Stimulated activated CD4-positive, alpha-beta T cell treated with anti-CD3 and anti-CD28 coated beads, Interleukin-15, amount 100 ng/mL, for 1 hour (primary cell): Measurements from ENCODE around the gene DSE.
"Not testable (repeated sequence)": the region's sequence is repeated elsewhere in the genome, so short reads cannot be mapped to it uniquely, and the experiment has no call there.

Experiments used
- DNase-seq, 2 donors: peaks; one replicate each; pipeline ENCODE4 v3.0.0-alpha.2; 2020; ENCODE audit warnings: low read depth in 1 of 2, low spot score in 1 of 2

Gene DSE

DNA sequence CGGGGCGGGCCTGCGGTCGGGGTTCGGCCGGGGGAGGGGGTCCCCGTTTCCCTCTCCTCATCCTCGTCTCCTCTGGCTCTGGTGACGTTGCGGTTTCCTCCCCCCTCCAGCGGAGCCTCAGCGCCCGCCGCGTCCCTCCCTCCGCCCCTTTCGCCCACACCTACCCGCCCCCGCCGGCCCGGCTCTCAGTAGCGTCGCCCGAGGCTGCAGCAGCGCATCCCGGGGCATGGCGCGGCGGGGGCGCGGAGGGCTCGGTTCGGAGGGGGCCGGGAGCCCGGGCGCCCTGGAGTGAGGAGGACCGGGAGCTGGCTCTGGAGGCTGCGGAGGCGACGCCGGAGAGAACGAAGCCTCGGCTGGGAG, at the start of gene DSE:
DSE (plus strand) TSS at position 188 of the 360 bp plus-strand sequence. CDS start 28,304 bp downstream, outside the sequence.
- DNase-seq = peak; percentile 40 to 46

DNA sequence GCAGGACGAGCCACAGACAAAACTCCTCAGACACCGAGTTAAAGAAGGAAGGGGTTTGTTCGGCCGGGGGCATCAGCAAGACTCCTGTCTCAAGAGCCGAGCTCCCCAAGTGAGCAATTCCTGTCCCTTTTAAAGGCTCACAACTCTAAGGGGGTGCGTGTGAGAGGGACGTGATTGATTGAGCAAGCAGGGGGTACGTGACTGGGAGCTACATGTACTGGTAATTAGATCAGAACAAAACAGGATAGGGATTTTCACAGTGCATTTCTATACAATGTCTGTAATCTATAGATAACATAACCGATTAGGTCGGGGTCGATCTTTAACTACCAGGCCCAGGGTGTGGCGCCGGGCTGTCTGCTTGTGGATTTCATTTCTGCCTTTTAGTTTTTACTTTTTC, 48.8 kb upstream of the DSE start:
- not testable (repeated sequence) for DNase-seq

DNA sequence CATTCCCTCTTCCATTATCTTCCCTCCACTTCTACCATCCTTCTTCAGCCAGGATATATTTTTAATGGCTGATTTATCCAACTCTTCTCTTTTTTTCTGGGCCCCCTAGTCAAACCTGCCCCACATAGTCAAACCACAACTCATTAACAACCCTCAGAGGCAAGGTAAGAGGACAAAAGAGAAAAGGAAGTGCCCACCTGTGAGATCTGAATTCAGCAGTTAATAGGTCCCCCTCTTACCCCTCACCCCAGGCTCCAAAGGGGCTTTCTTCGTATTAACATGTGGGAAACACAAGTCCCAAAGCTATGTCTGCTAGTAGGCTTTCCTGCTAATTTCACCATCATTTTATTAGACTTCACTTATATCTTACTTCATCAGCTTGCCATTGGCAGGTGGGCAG, 46.9 kb upstream of the DSE start:
- DNase-seq = no peak

DNA sequence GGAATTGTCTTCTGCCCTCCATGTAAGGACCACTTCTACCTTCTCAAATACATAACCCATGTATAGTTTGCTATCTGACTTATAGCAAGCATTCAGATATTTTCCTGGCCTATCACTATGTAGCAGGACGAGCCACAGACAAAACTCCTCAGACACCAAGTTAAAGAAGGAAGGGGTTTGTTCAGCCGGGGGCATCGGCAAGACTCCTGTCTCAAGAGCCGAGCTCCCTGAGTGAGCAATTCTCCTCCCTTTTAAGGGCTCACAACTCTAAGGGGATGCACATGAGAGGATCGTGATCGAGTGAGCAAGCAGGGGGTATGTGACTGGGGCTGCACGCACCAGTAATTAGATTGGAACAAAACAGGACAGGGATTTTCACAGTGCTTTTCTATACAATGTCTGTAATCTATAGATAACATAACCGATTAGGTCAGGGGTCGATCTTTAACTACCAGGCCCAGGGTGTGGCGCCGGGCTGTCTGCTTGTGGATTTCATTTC, 45.1 kb upstream of the DSE start:
- DNase-seq = not testable (repeated sequence)

GRCh38 chr6:116326181-116326671, 44.5 kb upstream of the DSE start:
- DNase-seq = no peak

- DNase-seq = no peak
These were observed 43.8 kb upstream of the DSE start for GRCh38 chr6:116326996-116327395.

DNA sequence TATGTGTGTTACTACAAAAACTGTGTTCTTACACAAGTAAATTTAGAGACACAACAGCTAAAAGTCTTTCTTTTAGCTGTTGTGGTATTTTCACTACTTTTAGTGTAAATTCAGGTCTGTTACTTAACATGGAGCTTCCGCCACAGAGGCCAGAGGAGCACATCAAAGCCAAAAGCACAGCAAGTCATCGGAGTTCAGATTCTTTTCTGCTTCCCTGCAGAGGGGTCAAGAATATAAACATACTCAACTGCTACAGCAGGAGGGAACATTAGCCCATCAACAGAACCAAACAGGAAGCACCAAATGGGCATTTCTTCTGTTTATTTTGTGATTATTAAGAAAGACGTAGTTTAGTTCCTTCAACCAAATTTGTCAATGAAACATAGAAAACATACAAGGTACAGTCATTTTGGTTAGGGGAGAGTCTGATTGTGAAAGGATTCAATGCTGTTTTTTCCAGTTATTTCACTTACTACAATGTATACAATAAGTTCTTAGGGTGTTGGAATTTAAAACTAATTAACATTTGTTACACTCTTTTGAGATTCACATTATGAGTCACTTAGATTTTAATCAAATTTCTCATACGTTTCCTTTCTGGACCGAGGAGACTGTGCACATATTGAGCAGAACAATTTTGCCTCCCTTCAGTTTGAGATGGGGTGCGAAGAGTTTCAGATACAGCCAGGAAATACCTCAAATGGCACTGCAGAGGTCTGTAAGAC, 42.8 kb upstream of the DSE start:
- DNase-seq = no peak

DNA sequence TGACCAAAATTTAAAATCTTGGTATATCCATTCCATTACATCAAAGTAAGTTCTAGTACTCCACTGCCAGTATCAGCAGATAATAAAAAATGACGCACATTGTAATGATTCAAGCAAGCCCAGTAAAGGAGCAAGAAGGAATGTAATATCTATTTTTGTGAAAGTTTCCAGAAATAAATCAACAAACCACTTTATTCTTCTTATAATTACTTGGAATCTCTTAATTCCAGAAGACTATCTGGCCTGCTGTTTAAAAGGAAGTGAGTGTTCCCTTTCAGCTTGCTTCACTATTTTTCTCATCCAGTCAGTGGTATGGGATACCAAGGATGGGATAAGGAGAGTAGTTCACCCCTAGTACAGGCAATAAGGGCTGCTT, 42.2 kb upstream of the DSE start:
- no peak for DNase-seq

GRCh38 chr6:116329156-116329555, 41.6 kb upstream of the DSE start:
- DNase-seq = no peak

GRCh38 chr6:116330511-116330910, 40.2 kb upstream of the DSE start:
- DNase-seq = no peak

DNA sequence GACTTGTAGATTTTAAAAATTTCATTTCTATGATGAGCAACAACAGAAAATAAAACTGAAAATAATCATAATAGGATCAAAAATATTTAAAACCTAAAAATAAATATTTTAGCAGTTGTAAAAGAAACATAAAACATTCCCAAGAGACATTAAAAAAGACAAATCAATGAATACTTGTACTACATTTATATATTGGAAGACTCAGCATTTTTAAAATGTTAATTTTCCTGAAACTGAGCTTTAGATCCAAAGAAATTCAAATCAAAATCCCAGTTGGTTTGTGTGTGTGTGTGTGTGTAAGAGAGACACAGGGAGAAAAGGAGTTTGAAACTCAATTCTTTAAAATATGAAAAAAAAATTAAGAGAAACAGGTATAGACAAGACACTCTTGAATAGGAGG, 38.7 kb upstream of the DSE start:
- DNase-seq = no peak

DNA sequence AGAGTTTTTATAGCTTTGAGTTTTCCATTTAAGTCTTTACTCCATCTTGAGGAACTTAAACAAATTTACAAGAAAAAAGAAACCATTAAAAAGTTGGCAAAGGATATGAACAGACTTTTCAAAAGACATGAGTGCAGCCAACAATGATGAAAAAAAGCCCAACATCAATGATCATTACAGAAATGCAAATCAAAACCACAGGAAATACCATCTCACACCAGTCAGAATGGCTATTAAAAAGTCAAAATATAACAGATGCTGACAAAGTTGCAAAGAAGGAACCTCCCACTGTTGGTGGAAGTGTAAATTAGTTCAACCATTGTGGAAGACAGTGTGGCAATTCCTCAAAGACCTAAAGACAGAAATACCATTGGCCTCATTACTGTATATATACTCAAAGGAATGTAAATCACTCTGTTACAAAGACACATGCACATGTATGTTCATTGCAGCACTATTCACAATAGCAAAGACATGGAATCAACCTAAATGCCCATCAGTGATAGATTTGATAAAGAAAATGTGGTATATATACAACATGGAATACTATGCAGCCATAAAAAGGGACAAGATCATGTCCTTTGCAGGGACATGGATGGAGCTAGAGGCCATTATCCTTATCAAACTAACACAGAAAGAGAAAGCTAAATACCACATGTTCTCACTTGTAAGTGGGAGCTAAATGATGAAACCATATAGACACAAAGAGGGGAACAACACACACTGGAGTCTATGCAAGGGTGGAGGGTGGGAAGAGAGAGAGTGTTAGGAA, 35.9 kb upstream of the DSE start:
- not testable (repeated sequence) for DNase-seq

DNA sequence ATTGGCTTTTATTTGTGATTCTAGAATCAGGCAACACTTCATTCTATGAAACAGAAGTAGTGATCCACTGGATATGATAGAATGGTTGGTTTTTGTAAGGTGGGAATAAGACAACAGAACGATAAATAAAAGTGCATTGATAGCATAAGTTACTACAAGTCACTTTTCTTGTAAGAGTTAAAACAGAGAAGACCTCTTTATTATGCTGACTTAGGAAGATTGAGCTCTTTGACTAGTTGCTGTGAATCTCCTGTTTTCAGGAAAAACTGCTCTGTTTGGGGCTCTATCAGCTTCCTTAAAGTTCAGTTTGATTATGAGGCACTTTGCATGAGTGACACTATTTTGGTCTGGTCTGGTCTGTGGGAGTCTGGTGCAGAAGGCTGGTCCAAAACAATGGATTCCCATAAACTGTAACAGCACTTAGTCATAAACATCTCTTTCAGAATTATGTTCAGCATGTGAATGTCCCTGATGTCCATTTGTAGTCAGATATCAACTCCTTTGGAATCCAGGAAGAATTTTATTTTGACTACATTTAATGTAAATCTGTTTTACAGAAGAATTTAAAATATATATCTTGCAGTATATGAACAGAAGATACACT, 35.0 kb upstream of the DSE start:
- no peak for DNase-seq

DNA sequence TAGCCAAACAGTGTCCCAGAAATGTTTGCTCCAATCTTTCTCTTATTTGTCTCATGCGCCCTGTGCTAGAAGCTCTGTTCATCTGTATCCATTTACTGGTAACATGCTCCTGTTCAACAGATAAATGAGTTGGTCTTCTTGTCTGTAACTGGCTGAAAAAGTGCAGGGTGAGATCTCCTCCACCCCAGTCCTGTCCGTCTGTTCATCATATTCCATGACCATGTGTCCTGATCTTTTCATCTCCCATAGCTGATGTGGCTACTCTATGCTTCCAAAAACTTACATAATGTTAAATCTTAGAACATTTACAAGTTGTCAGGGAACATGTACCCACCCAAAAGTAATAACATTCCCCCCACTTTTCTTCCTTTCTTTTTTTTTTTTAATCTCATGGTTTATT, 31.8 kb upstream of the DSE start:
- DNase-seq = no peak

GRCh38 chr6:116340625-116341024, 30.1 kb upstream of the DSE start:
- not testable (repeated sequence) for DNase-seq

- DNase-seq = no peak
These were observed 21.5 kb upstream of the DSE start for GRCh38 chr6:116349216-116349615.

- no peak for DNase-seq
These were observed 19.6 kb upstream of the DSE start for GRCh38 chr6:116351101-116351500.

DNA sequence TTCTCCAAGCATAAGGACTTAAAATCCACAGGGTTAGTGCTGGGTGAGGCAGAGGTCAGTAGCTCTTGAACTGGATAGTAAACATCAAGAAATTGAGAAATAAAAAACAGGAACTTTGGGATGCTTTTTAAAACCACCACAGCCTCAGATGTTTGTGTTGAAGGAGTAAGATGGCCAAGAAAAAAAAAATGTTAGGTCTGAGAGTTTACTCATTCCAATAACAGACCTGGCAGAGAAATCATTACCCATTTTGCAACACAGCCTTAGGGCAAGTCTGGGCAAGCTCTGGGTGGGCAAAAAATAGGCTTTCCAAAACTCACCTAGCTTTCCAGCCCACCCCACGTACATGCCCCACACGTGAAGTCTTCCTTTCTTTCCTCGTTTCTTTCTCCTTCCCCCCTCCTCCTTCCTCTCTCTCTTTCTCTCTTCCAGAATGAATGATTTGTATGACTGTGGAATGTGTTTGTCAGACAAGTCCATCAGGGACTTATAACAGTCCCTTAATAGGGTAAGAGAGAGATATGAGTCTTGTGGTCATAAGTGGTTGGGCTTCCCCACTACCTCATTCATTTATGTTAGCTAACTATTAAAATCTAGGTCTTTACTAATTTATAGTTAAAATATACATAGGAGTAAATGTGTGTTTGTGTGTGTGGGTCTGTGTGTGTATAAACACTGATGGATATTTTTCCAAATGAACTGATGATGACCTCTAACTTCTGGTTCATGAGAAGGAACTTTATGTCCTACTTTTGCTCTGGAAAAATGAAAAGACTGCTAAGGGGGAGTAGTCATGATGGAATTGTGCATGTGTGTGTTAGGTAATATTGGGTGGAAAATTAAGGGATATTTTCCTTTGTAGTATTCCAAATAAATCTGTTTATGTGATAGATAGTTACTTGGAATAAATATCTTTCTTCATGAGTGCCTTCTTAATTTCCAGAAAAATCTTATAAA, 18.0 kb upstream of the DSE start:
- DNase-seq = no peak

DNA sequence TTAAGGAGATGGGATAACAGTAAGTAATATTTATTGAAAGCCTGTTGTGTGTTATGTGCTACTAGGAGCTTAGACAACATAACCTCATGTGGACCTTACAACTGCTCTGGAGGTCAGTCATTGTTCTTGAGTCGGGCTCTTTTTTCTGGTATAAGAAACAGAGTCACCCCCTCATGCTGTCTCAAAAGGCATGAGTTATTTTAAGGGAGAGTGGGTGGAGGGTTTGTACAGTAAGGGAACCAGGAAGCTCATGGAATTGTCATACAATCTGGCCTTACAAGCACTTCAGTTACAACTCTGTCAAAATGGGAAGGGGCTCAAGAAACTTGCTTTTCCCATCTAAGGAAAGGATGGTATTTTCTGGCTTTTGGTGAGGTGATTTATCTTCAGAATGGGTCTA, 16.5 kb upstream of the DSE start:
- DNase-seq = no peak

- DNase-seq = no peak
These were observed 15.0 kb upstream of the DSE start for GRCh38 chr6:116355796-116356195.

- no peak for DNase-seq
These were observed 11.6 kb upstream of the DSE start for GRCh38 chr6:116359131-116359530.
